HepG2 (cell line): ENCODE results near the gene COL8A2. TPM values are rescaled to one million over a fixed set of nuclear protein-coding genes. Genes with fewer than 3 reads are reported as not detected.
A peak's percentile ranks its signal among the peaks of the same experiment; 100 is the strongest.

Source experiments
- ATAC-seq: fragments of 200-7000 bp; cut with Tn5 transposase; 3 replicates; pipeline ENCODE4 v1.9.1; 2020; ENCODE audit warnings: mild to moderate bottlenecking, moderate library complexity
- BruUV-seq: library from RNA; stranded (reverse); fragments of 400-500 nt; replicated peaks from 2 replicates; lab custom pipeline; 2021; lab: Mats Ljungman, UMichigan
- CTCF ChIA-PET: fragments of 300-600 bp; formaldehyde crosslinking; extraction: SDS; loops from one replicate; lab custom pipeline; 2021; ENCODE audit warnings: low total read pairs, inconsistent platforms, low intra/inter-chr PET ratio; lab: Yijun Ruan, JAX
- POLR2A ChIA-PET: fragments of 350-600 bp; sonication (Branson Sonifier 250); formaldehyde crosslinking; loops from one replicate; lab custom pipeline; 2020; ENCODE audit warnings: antibody characterized with exemption, inconsistent platforms; lab: Yijun Ruan, JAX
- DNase-seq: peaks from one replicate; pipeline ENCODE4 v3.0.0-alpha.2; 2015; ENCODE audit warnings: low spot score
- FAIRE-seq: peaks from 3 replicates; lab custom pipeline; 2011; peaks lifted over from hg19 to GRCh38; lab: Jason Lieb, UNC
- H2AFZ ChIP-seq: one replicate; pipeline ENCODE4 v1.6.1; 2011; ENCODE audit warnings: low read length, inconsistent platforms
- H3K27ac ChIP-seq: fragments of 300-600 bp; 3 replicates; pipeline ENCODE4 v1.8.0; 2011; ENCODE audit warnings: mixed run types, mild to moderate bottlenecking, mixed read lengths, low read length, inconsistent platforms; ENCODE audit not compliant: insufficient read depth; ENCODE audit errors: extremely low read length
- H3K27me3 ChIP-seq, 2 experiments: fragments of 200-600 bp in 1 of 2; 2 replicates in 1 of 2; 3 replicates in 1 of 2; pipeline versions ENCODE4 v1.6.0 to v1.8.0; 2011; ENCODE audit warnings: low read length in 2 of 2, mild to moderate bottlenecking in 2 of 2, moderate library complexity in 2 of 2, inconsistent platforms in 1 of 2; ENCODE audit not compliant: insufficient read depth in 2 of 2, control insufficient read depth in 1 of 2
- H3K36me3 ChIP-seq, 2 experiments: fragments of 200-600 bp in 1 of 2; replicated peaks in 1 of 2; 2 replicates in 1 of 2; 3 replicates in 1 of 2; pipeline versions ENCODE4 v1.5.1 to v1.8.0; 2011; ENCODE audit warnings: low read length in 2 of 2, inconsistent platforms in 1 of 2; ENCODE audit not compliant: insufficient read depth in 2 of 2, control insufficient read depth in 1 of 2
- H3K4me1 ChIP-seq: 2 replicates; pipeline ENCODE4 v1.5.1; 2012; ENCODE audit warnings: low read length, inconsistent platforms; ENCODE audit not compliant: insufficient read depth
- H3K4me2 ChIP-seq: 2 replicates; pipeline ENCODE4 v1.6.0; 2011; ENCODE audit warnings: low read depth, low read length, inconsistent platforms
- H3K4me3 ChIP-seq, 3 experiments: fragments of 200-600 bp in 1 of 3; sonication (generic), shearing (Covaris generic) in 1 of 3; replicated peaks in 1 of 3; 2 replicates each; pipeline ENCODE4 v1.5.1; 2011 to 2016; ENCODE audit warnings: low read length in 3 of 3, inconsistent platforms in 2 of 3, low read depth in 2 of 3, mild to moderate bottlenecking in 2 of 3, control low read depth in 1 of 3, mixed read lengths in 1 of 3; ENCODE audit not compliant: insufficient read depth in 1 of 3
- H3K79me2 ChIP-seq: one replicate; pipeline ENCODE4 v1.6.1; 2011; ENCODE audit warnings: low read length, inconsistent platforms; ENCODE audit not compliant: insufficient read depth
- H3K9ac ChIP-seq: 2 replicates; pipeline ENCODE4 v1.6.0; 2011; ENCODE audit warnings: mild to moderate bottlenecking, low read depth, low read length, inconsistent platforms; ENCODE audit not compliant: insufficient read depth
- H3K9me3 ChIP-seq: 2 replicates; pipeline ENCODE4 v1.5.1; 2012; ENCODE audit warnings: mild to moderate bottlenecking, low read length
- H4K20me1 ChIP-seq: 2 replicates; pipeline ENCODE4 v1.6.0; 2011; ENCODE audit warnings: inconsistent platforms, mild to moderate bottlenecking, low read length, moderate library complexity; ENCODE audit not compliant: insufficient read depth
- ZNF629 ChIP-seq: sonication (generic); formaldehyde crosslinking; conservative IDR thresholded peaks from 2 replicates; pipeline ENCODE4 v1.5.0; 2020; ENCODE audit warnings: missing genetic modification reagents
- whole genome bisulfite sequencing: methylation state at CpG from one replicate; pipeline ENCODE4 v1.1.6; 2017; ENCODE audit warnings: low lambda C conversion rate; 5-methylcytosine and 5-hydroxymethylcytosine counted together
- in situ Hi-C: cut with HindIII; loops from 2 replicates; pipeline ENCODE4 v1.10.0; 2017; ENCODE audit warnings: low pct_unique_long_range_greater_than_20kb; ENCODE audit not compliant: extremely low pct_ligation_motif_present
- intact Hi-C: fragments of 100-400 bp; cut with micrococcal nuclease; formaldehyde crosslinking; loops from one replicate; pipeline ENCODE4 v1.10.0; 2022; ENCODE audit not compliant: unreplicated experiment
- polyA plus RNA-seq, 8 experiments: library from polyadenylated mRNA; depleted of rRNA in 3 of 8; stranded (reverse) in 7 of 8; unstranded in 1 of 8; fragments of >200 nt; fragmentation: Illumina TruSeq in 4 of 8; extraction: Trizol in 4 of 8; gene quantifications; 2 replicates each; pipeline versions ENCODE4 v1.2.1 to v1.2.3, GENCODE V29; 2011 to 2016; ENCODE audit warnings: low read depth in 4 of 8, missing spikeins in 1 of 8, mixed read lengths in 1 of 8; ENCODE audit not compliant: insufficient read depth in 1 of 8
- total RNA-seq, 5 experiments: library from RNA; depleted of rRNA; stranded (reverse); fragments of >200 nt; fragmentation: Illumina TruSeq; extraction: Trizol; gene quantifications; 2 replicates each; pipeline ENCODE4 v1.2.3, GENCODE V29; 2016; ENCODE audit warnings: low read depth in 1 of 5
- TF ChIP-seq, protein P1 (sequence below): sonication (generic); formaldehyde crosslinking; IDR thresholded peaks from 2 replicates; pipeline ENCODE4 v1.4.0; 2020; ENCODE audit warnings: missing genetic modification reagents
- TF ChIP-seq, protein P2 (sequence below): sonication (generic); formaldehyde crosslinking; IDR thresholded peaks from 2 replicates; pipeline ENCODE4 v1.5.0; 2020; ENCODE audit warnings: mild to moderate bottlenecking, missing genetic modification reagents

The COL8A2 gene
- total and polyA plus RNA-seq, 2 of the 13 experiments (the other 11 are each of a cell fraction or from before 2014, with no cell fraction given), result 0.13 to 0.24 TPM

DNA sequence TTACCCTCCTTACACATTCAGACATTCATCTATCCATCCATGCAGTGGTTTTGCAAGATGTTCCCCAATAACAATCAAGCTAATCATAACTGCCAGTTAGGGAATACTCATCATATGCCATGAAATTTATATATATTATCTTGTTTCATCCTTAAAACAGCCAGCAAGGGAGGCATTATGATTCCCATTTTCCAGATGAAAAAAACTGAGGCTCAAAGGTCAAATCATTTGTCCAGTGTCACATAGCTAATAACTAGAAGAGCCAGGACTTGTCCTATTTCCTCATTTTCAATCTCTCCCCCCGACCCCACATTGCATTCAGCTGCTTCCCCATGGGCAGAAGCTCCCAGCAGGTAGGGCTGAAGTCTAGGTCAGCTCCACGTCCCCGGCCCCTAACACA, 7.0 kb upstream of the COL8A2 start:
- H3K36me3 ChIP-seq, result peaks cover 5 to 10% of the 10 kb centered on the region in 2 experiments; a peak in 1 of 5 replicates
- H2AFZ ChIP-seq, result no peak overlapping the region
- H4K20me1 ChIP-seq, result no peaks in the 10 kb centered on the region
- FAIRE-seq, result no peak
- no peaks in the 10 kb centered on the region for H3K9me3 ChIP-seq
- no peak overlapping the region for H3K9ac ChIP-seq
- no peak overlapping the region for H3K27ac ChIP-seq
- no peak overlapping the region for H3K4me3 ChIP-seq
- CTCF ChIA-PET, result interaction anchor here (4.5 kb wide), 1 partner anchor 33 kb away, joined by 104 read pairs; no protein-coding TSS in a partner anchor
- no peaks in the 10 kb centered on the region for H3K79me2 ChIP-seq
- peaks cover 34% of the 10 kb centered on the region for H3K4me1 ChIP-seq
- no peak overlapping the region for H3K4me2 ChIP-seq
- in situ Hi-C loops (loop anchor here (5.0 kb wide), 1 partner anchor 35 kb away; no protein-coding TSS in a partner anchor), intact Hi-C loops (no loop called here)
- no TSS peak for BruUV-seq
- POLR2A ChIA-PET, result interaction anchor here (0.5 kb wide), 1 partner anchor 162 kb away, joined by 3 read pairs; no protein-coding TSS in a partner anchor
- 39% methylated on average over 3 of the region's 3 CpGs for WGBS
- no peak for DNase-seq
- peak; percentile 64 for TF ChIP-seq ZNF629 (CRISPR knock-in tag)
- TF ChIP-seq, protein P1, sequence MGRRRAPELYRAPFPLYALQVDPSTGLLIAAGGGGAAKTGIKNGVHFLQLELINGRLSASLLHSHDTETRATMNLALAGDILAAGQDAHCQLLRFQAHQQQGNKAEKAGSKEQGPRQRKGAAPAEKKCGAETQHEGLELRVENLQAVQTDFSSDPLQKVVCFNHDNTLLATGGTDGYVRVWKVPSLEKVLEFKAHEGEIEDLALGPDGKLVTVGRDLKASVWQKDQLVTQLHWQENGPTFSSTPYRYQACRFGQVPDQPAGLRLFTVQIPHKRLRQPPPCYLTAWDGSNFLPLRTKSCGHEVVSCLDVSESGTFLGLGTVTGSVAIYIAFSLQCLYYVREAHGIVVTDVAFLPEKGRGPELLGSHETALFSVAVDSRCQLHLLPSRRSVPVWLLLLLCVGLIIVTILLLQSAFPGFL (CRISPR knock-in tag), result no peak
- no peaks in the 10 kb centered on the region; a peak in 1 of 5 replicates for H3K27me3 ChIP-seq
- ATAC-seq, result no peak

DNA sequence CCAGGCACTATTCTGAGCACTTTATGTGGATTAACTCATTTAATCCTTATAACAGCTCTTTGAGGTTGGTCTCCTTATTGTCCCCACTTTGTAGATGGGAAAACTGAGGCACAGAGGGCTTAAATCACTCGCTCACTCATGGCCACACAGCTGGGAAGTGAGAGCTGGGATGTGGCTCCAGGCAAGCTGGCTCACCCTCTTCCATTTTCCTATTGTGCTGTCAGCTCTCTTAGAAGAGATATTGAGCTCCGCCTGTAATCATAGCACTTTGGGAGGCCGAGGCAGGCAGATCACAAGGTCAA, 3.8 kb upstream of the COL8A2 start:
- no peak overlapping the region for H3K4me2 ChIP-seq
- WGBS, result 70% methylated on average over 2 of the region's 3 CpGs
- intact Hi-C loops (no loop called here), in situ Hi-C loops (no loop called here)
- H3K9ac ChIP-seq, result no peak overlapping the region
- no peaks in the 10 kb centered on the region for H4K20me1 ChIP-seq
- ATAC-seq (no peak), FAIRE-seq (no peak), DNase-seq (no peak)
- H3K36me3 ChIP-seq, result no peaks in the 10 kb centered on the region
- CTCF ChIA-PET, result no interaction called here
- BruUV-seq, result no TSS peak
- H3K79me2 ChIP-seq, result no peaks in the 10 kb centered on the region
- H3K27me3 ChIP-seq, result peaks cover 7 to 20% of the 10 kb centered on the region in 2 experiments; a peak in 4 of 5 replicates
- POLR2A ChIA-PET, result no interaction called here
- no peaks in the 10 kb centered on the region for H3K9me3 ChIP-seq
- no peak overlapping the region for H3K4me3 ChIP-seq
- no peak overlapping the region for H2AFZ ChIP-seq
- H3K4me1 ChIP-seq, result peaks cover 41% of the 10 kb centered on the region
- TF ChIP-seq ZNF629 (CRISPR knock-in tag), result peak; percentile 81
- TF ChIP-seq, protein P2, sequence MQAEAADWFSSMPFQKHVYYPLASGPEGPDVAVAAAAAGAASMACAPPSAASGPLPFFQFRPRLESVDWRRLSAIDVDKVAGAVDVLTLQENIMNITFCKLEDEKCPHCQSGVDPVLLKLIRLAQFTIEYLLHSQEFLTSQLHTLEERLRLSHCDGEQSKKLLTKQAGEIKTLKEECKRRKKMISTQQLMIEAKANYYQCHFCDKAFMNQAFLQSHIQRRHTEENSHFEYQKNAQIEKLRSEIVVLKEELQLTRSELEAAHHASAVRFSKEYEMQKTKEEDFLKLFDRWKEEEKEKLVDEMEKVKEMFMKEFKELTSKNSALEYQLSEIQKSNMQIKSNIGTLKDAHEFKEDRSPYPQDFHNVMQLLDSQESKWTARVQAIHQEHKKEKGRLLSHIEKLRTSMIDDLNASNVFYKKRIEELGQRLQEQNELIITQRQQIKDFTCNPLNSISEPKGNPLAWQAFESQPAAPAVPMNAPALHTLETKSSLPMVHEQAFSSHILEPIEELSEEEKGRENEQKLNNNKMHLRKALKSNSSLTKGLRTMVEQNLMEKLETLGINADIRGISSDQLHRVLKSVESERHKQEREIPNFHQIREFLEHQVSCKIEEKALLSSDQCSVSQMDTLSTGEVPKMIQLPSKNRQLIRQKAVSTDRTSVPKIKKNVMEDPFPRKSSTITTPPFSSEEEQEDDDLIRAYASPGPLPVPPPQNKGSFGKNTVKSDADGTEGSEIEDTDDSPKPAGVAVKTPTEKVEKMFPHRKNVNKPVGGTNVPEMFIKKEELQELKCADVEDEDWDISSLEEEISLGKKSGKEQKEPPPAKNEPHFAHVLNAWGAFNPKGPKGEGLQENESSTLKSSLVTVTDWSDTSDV (CRISPR knock-in tag), result no peak
- no peak overlapping the region for H3K27ac ChIP-seq
